Smooth muscle cell (in vitro differentiated cells): ENCODE data around the gene PLA2G6. TPM values are rescaled to one million over a fixed set of nuclear protein-coding genes. Genes with fewer than 3 reads are reported as not detected.

ENCODE experiments used
- DNase-seq: peaks from one replicate; lab custom pipeline; 2025; ENCODE audit not compliant: unreplicated experiment; lab: John Stamatoyannopoulos, UW
- H2AFZ ChIP-seq: fragments of 200-600 bp; sonication (generic); 2 replicates; pipeline ENCODE4 v1.6.0; 2016; ENCODE audit warnings: antibody characterized with exemption, low read depth, mild to moderate bottlenecking
- H3F3A ChIP-seq: fragments of 200-600 bp; sonication (generic); 2 replicates; pipeline ENCODE4 v1.6.0; 2017; ENCODE audit warnings: antibody characterized with exemption, low read depth
- H3K27ac ChIP-seq: fragments of 200-600 bp; sonication (generic); 2 replicates; pipeline ENCODE4 v1.5.1; 2016; ENCODE audit warnings: low read depth, mild to moderate bottlenecking
- H3K27me3 ChIP-seq: fragments of 200-600 bp; sonication (generic); 2 replicates; pipeline ENCODE4 v1.6.1; 2016; ENCODE audit warnings: low read depth, mild to moderate bottlenecking
- H3K36me3 ChIP-seq: fragments of 200-600 bp; sonication (generic); 2 replicates; pipeline ENCODE4 v1.5.1; 2016; ENCODE audit warnings: low read depth
- H3K4me1 ChIP-seq: fragments of 200-600 bp; sonication (generic); 2 replicates; pipeline ENCODE4 v1.5.1; 2016; ENCODE audit warnings: low read depth
- H3K4me2 ChIP-seq: fragments of 200-600 bp; sonication (generic); 2 replicates; pipeline ENCODE4 v1.6.0; 2016; ENCODE audit warnings: mild to moderate bottlenecking
- H3K4me3 ChIP-seq: fragments of 200-600 bp; sonication (generic); 2 replicates; pipeline ENCODE4 v1.5.1; 2016; ENCODE audit warnings: mild to moderate bottlenecking
- H3K79me2 ChIP-seq: fragments of 200-600 bp; sonication (generic); 2 replicates; pipeline ENCODE4 v1.6.0; 2016; ENCODE audit warnings: low read depth, mild to moderate bottlenecking
- H3K9ac ChIP-seq: fragments of 200-600 bp; sonication (generic); 2 replicates; pipeline ENCODE4 v1.6.0; 2016; ENCODE audit warnings: low read depth
- H3K9me3 ChIP-seq: fragments of 200-600 bp; sonication (generic); replicated peaks from 2 replicates; pipeline ENCODE4 v1.5.1; 2016; ENCODE audit warnings: low read depth
- H4K20me1 ChIP-seq: fragments of 200-600 bp; sonication (generic); 2 replicates; pipeline ENCODE4 v1.6.0; 2016; ENCODE audit warnings: low read depth
- WGBS: methylation state at CpG from one replicate; pipeline ENCODE4 v1.1.7; 2016; ENCODE audit warnings: low lambda C conversion rate; 5-methylcytosine and 5-hydroxymethylcytosine counted together
- polyA plus RNA-seq: library from polyadenylated mRNA; unstranded; fragments of >200 nt; fragmentation: Nextera tagmentation; extraction: Ambion mirVana; gene quantifications from 2 replicates; pipeline ENCODE4 v1.2.1, GENCODE V29; 2016
- total RNA-seq: library from RNA; depleted of rRNA; stranded (reverse); fragments of >200 nt; gene quantifications from 2 replicates; pipeline ENCODE4 v1.2.3, GENCODE V29; 2014
- TF ChIP-seq, protein P1 (sequence below): fragments of 200-600 bp; sonication (generic); IDR thresholded peaks from 2 replicates; pipeline ENCODE4 v1.5.1; 2017; ENCODE audit warnings: borderline replicate concordance, mild to moderate bottlenecking, antibody characterized with exemption; ENCODE audit not compliant: insufficient read depth, poor library complexity, severe bottlenecking

The PLA2G6 gene
- total and polyA plus RNA-seq, 2 experiments from 2014 or later: 6.1 to 8.9 TPM

DNA sequence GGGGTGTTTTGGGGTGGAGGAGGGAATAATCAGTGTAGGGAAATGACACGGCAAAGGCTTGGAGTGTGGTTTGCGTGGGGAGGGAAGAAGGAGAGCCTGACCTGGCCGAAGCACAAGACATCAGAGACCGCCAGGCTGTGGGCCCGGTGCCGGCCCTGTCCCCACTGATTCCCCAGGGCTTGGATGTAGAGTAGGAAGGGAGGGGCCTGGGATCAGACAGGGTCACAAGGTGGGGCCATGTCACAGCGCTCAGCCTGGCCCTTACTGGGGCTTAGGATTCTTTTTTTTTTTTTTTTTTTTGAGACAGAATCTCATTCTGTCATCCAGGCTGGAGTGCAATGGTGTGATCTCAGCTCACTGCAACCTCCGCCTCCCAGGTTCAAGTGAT is 114.6 kb downstream of the PLA2G6 start:
- no peak overlapping the region for H2AFZ ChIP-seq
- H3K27me3 ChIP-seq: no peaks in the 10 kb centered on the region
- no peaks in the 10 kb centered on the region for H3K4me1 ChIP-seq
- H3F3A ChIP-seq: no peaks in the 10 kb centered on the region
- WGBS: 94% methylated on average over 8 of the region's 8 CpGs
- no peak overlapping the region for H3K4me2 ChIP-seq
- H3K27ac ChIP-seq: no peak overlapping the region
- DNase-seq: no peak
- H3K9me3 ChIP-seq: no peaks in the 10 kb centered on the region
- H3K9ac ChIP-seq: no peak overlapping the region
- TF ChIP-seq, protein P1, sequence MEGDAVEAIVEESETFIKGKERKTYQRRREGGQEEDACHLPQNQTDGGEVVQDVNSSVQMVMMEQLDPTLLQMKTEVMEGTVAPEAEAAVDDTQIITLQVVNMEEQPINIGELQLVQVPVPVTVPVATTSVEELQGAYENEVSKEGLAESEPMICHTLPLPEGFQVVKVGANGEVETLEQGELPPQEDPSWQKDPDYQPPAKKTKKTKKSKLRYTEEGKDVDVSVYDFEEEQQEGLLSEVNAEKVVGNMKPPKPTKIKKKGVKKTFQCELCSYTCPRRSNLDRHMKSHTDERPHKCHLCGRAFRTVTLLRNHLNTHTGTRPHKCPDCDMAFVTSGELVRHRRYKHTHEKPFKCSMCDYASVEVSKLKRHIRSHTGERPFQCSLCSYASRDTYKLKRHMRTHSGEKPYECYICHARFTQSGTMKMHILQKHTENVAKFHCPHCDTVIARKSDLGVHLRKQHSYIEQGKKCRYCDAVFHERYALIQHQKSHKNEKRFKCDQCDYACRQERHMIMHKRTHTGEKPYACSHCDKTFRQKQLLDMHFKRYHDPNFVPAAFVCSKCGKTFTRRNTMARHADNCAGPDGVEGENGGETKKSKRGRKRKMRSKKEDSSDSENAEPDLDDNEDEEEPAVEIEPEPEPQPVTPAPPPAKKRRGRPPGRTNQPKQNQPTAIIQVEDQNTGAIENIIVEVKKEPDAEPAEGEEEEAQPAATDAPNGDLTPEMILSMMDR: no peak
- H3K36me3 ChIP-seq: no peaks in the 10 kb centered on the region
- no peaks in the 10 kb centered on the region for H4K20me1 ChIP-seq
- no peaks in the 10 kb centered on the region for H3K79me2 ChIP-seq
- no peak overlapping the region for H3K4me3 ChIP-seq

DNA sequence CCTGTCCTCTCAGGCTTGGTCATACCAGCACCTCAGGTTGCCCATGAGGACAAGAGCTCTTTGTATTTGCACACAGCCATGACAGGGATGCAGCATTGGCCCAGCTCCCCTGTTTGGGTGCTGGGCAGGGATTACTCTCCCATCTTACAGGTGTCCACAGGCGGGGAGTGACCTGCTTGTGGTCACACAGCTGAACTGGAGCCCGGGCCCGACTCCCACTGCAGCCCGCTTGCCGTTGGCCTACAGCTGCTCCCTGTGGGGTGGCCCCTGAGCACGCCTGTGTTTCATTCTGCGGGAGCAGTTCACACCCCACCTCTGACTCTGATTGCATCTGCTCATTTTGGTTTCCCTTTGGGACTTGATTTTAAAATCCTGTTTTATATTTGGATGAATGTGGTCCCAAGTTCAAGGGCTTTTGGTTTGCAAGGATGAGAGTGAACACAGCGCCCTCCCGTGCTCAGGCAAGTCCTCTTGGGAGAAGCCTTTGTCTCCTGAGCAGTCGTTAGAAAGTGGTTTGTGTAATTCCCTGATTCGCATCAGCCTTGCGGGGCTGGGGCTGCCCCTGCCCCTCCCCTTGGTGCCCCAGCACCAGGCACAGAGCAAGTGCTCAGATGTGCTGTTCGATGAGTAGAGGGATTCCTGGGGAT is 115.1 kb downstream of the PLA2G6 start:
- Histone ChIP-seq H3K27me3 (no peaks in the 10 kb centered on the region), H3K9me3 (no peaks in the 10 kb centered on the region), H3K79me2 (no peaks in the 10 kb centered on the region), H3K9ac (no peak overlapping the region), H3K4me1 (no peaks in the 10 kb centered on the region), H4K20me1 (no peaks in the 10 kb centered on the region), H2AFZ (no peak overlapping the region), H3K4me3 (no peak overlapping the region), H3F3A (no peaks in the 10 kb centered on the region), H3K4me2 (no peak overlapping the region), H3K36me3 (no peaks in the 10 kb centered on the region), H3K27ac (no peak overlapping the region)
- no peak for DNase-seq
- 94% methylated on average over 13 of the region's 13 CpGs for WGBS
- TF ChIP-seq, protein P1: no peak

DNA sequence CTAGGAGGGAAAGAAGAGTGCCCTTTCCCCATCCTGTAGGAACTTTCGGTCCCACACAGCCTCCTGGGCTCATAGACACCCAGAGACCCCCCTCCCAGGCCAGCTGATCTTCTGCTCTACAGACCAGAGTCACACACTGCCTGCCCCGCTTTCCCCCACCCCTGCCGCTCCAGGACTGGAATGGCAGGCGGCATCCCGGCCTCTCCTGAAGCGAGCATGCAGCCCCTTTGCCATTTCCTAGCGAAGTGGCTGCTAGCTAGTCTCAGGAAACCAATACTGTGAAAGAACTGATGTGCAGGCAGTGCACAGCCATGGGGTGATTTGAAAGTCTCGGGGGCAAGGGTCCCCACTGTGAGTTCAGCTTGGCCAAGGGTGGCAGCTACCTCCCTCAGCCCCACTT is 116.1 kb downstream of the PLA2G6 start:
- Histone ChIP-seq H3K4me1 (no peaks in the 10 kb centered on the region), H3K36me3 (no peaks in the 10 kb centered on the region), H3K9me3 (no peaks in the 10 kb centered on the region), H3F3A (no peaks in the 10 kb centered on the region), H4K20me1 (no peaks in the 10 kb centered on the region), H3K4me3 (no peak overlapping the region), H3K79me2 (no peaks in the 10 kb centered on the region), H3K27me3 (no peaks in the 10 kb centered on the region), H3K9ac (no peak overlapping the region), H2AFZ (no peak overlapping the region), H3K4me2 (no peak overlapping the region), H3K27ac (no peak overlapping the region)
- no peak for DNase-seq
- WGBS: 96% methylated on average over 8 of the region's 8 CpGs
- TF ChIP-seq, protein P1: no peak

- DNase-seq: no peak
- WGBS: 94% methylated on average over 6 of the region's 6 CpGs
- Histone ChIP-seq H4K20me1 (no peaks in the 10 kb centered on the region), H3K4me1 (peaks cover 2% of the 10 kb centered on the region), H3K79me2 (no peaks in the 10 kb centered on the region), H3K4me2 (no peak overlapping the region), H3K27ac (no peak overlapping the region), H3K36me3 (no peaks in the 10 kb centered on the region), H3K9ac (no peak overlapping the region), H3F3A (no peaks in the 10 kb centered on the region), H3K27me3 (no peaks in the 10 kb centered on the region), H2AFZ (no peak overlapping the region), H3K9me3 (no peaks in the 10 kb centered on the region), H3K4me3 (no peak overlapping the region)
- TF ChIP-seq, protein P1: no peak
Observed at GRCh38 chr22:38062791-38063190, 118.8 kb downstream of the PLA2G6 start.
